GM12878 (cell line): Measurements from ENCODE around the gene BRCA1. TPM values are rescaled to one million over a fixed set of nuclear protein-coding genes. Genes with fewer than 3 reads are reported as not detected.

ENCODE experiments used
- BCL11A ChIP-seq: IDR thresholded peaks from 2 replicates; pipeline ENCODE4 v1.6.1; 2011; ENCODE audit warnings: low read depth, low read length
- CHD2 ChIP-seq: IDR thresholded peaks from 2 replicates; pipeline ENCODE4 v1.6.1; 2011; ENCODE audit warnings: low read depth, low read length, improper control_type of control experiment, borderline replicate concordance
- EGR1 ChIP-seq, 2 experiments: IDR thresholded peaks; 1 replicate in 1 of 2; 2 replicates in 1 of 2; pipeline ENCODE4 v1.6.1; 2011 to 2012; ENCODE audit warnings: low read depth in 2 of 2, low read length in 2 of 2, borderline replicate concordance in 1 of 2, mild to moderate bottlenecking in 1 of 2, moderate library complexity in 1 of 2
- EP300 ChIP-seq, 2 experiments: fragments of 150-350 bp in 1 of 2; IDR thresholded peaks; 2 replicates each; pipeline ENCODE4 v1.6.1; 2011 to 2012; ENCODE audit warnings: low read depth in 2 of 2, low read length in 2 of 2, borderline replicate concordance in 1 of 2, improper control_type of control experiment in 1 of 2, inconsistent platforms in 1 of 2; ENCODE audit not compliant: control insufficient read depth in 1 of 2
- FOXM1 ChIP-seq: IDR thresholded peaks from 2 replicates; pipeline ENCODE4 v1.6.1; 2012; ENCODE audit warnings: low read depth, mild to moderate bottlenecking, inconsistent platforms, low read length, moderate library complexity
- JUND ChIP-seq: IDR thresholded peaks from 2 replicates; pipeline ENCODE4 v1.6.1; 2012; ENCODE audit warnings: low read depth, mild to moderate bottlenecking, low read length, improper control_type of control experiment, moderate library complexity
- LARP7 ChIP-seq: fragments of 450-650 bp; IDR thresholded peaks from 2 replicates; pipeline ENCODE4 v1.6.1; 2017; ENCODE audit warnings: mild to moderate bottlenecking
- MEF2B ChIP-seq: fragments of 450-650 bp; IDR thresholded peaks from 2 replicates; pipeline ENCODE4 v1.6.1; 2018; ENCODE audit warnings: mild to moderate bottlenecking, moderate library complexity; ENCODE audit not compliant: partially characterized antibody, poor library complexity, severe bottlenecking
- MYC ChIP-seq: IDR thresholded peaks from 2 replicates; pipeline ENCODE4 v1.6.1; 2011; ENCODE audit warnings: mild to moderate bottlenecking, low read length, moderate library complexity, inconsistent platforms; ENCODE audit not compliant: insufficient read depth, insufficient replicate concordance, insufficient read length, severe bottlenecking
- NFIC ChIP-seq: IDR thresholded peaks from 2 replicates; pipeline ENCODE4 v1.6.1; 2012; ENCODE audit warnings: low read depth, mild to moderate bottlenecking, inconsistent platforms, low read length, moderate library complexity
- NFYA ChIP-seq: IDR thresholded peaks from 2 replicates; pipeline ENCODE4 v1.6.1; 2011; ENCODE audit warnings: low read depth, mild to moderate bottlenecking, low read length, improper control_type of control experiment, borderline replicate concordance
- NR2C2 ChIP-seq: IDR thresholded peaks from 2 replicates; pipeline ENCODE4 v1.6.1; 2011; ENCODE audit warnings: borderline replicate concordance, low read depth; ENCODE audit not compliant: control insufficient read depth, insufficient read length
- RAD51 ChIP-seq: fragments of 450-650 bp; IDR thresholded peaks from 2 replicates; pipeline ENCODE4 v1.6.1; 2016; ENCODE audit warnings: moderate library complexity, mild to moderate bottlenecking, inconsistent platforms
- SP1 ChIP-seq: IDR thresholded peaks from one replicate; pipeline ENCODE4 v1.6.1; 2011; ENCODE audit warnings: low read depth, low read length
- SREBF2 ChIP-seq: IDR thresholded peaks from 2 replicates; pipeline ENCODE4 v1.6.1; 2012; ENCODE audit warnings: mild to moderate bottlenecking, low read length
- TBL1XR1 ChIP-seq: IDR thresholded peaks from 2 replicates; pipeline ENCODE4 v1.6.1; 2012; ENCODE audit warnings: low read depth, low read length, improper control_type of control experiment
- TCF12 ChIP-seq: IDR thresholded peaks from 2 replicates; pipeline ENCODE4 v1.6.1; 2011; ENCODE audit warnings: low read depth, mild to moderate bottlenecking, low read length
- ZNF622 ChIP-seq: fragments of 450-650 bp; IDR thresholded peaks from 2 replicates; pipeline ENCODE4 v1.6.1; 2017; ENCODE audit warnings: mild to moderate bottlenecking, inconsistent platforms
- polyA plus RNA-seq, 11 experiments: library from polyadenylated mRNA; depleted of rRNA in 4 of 11; unstranded in 6 of 11; stranded (reverse) in 5 of 11; fragments of >200 nt; fragmentation: Nextera tagmentation in 4 of 11; fragmentation: Illumina TruSeq in 1 of 11; extraction: Ambion mirVana in 4 of 11; extraction: Trizol in 1 of 11; gene quantifications; 1 replicate in 1 of 11; 2 replicates in 10 of 11; pipeline versions ENCODE4 v1.2.1 to v1.2.3, GENCODE V29; 2011 to 2016; ENCODE audit warnings: inconsistent platforms in 2 of 11, missing spikeins in 2 of 11, low read depth in 1 of 11
- total RNA-seq, 4 experiments: library from RNA; depleted of rRNA in 3 of 4; stranded (reverse); fragments of >200 nt in 3 of 4; fragmentation: Illumina TruSeq in 1 of 4; extraction: Trizol in 1 of 4; gene quantifications; 2 replicates each; pipeline versions ENCODE4 v1.2.1 to v1.2.3, GENCODE V29; 2013 to 2021
- TF ChIP-seq, protein P1 (sequence below): fragments of 450-650 bp; IDR thresholded peaks from 2 replicates; pipeline ENCODE4 v1.6.1; 2016; ENCODE audit warnings: mild to moderate bottlenecking
- TF ChIP-seq, protein P2 (sequence below): fragments of 450-650 bp; formaldehyde crosslinking; IDR thresholded peaks from 2 replicates; pipeline ENCODE4 v1.4.0; 2022; ENCODE audit warnings: mild to moderate bottlenecking, moderate library complexity
- TF ChIP-seq, protein P3 (sequence below): fragments of 450-650 bp; IDR thresholded peaks from 2 replicates; pipeline ENCODE4 v1.6.1; 2018; ENCODE audit warnings: mild to moderate bottlenecking, low read depth, moderate library complexity; ENCODE audit not compliant: partially characterized antibody

Gene BRCA1
- total and polyA plus RNA-seq, 10 of the 15 experiments (the other 5 are each of a cell fraction or from before 2014, with no cell fraction given), result 16.8 to 71.2 (median 44.2) TPM

DNA sequence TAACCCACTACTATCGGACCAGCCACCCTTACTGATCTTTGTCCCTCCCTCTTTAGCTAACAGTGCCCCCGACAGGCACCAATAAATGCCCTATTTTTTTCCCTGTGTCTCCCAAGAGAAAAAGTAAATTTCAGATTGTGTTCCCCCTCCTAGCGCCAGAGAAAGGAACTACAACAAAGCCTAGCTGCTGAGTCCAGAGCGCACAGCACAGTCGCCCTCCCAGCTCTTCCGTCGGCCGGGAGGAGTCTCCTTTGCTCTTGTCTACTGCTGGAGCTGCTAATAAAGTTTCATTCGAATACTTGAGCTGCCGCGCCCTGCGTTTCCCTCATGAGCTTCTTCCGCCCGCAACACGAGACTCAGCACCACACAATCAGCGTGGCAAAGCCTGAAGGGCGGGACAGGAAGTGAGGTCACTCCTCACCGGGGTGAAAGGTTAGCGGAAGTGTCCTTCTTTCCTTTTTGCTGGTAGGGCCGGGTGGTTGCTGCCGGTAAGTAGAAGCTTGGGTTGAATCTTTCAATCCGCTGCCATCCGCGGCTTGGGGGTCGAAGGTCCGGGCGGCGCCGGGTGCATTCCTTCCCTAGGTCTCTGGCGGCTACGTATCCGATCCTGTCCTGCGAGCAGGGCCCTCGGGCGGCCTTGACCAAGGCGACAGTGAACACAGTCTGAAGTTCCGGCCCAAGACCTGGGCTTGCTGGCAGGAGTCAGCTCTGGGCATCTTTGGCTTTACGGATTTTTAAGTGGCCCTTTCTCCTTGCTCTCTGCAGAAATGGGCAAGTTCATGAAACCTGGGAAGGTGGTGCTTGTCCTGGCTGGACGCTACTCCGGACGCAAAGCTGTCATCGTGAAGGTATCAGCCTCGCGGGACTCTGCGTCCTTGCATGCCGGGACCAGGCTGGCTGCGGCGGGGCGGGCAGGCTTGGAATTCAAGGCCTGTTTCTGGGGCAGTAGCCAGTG lies 126.9 kb downstream of the BRCA1 start, which contains the start of gene RPL27 (continued):
- TF ChIP-seq, protein P1, sequence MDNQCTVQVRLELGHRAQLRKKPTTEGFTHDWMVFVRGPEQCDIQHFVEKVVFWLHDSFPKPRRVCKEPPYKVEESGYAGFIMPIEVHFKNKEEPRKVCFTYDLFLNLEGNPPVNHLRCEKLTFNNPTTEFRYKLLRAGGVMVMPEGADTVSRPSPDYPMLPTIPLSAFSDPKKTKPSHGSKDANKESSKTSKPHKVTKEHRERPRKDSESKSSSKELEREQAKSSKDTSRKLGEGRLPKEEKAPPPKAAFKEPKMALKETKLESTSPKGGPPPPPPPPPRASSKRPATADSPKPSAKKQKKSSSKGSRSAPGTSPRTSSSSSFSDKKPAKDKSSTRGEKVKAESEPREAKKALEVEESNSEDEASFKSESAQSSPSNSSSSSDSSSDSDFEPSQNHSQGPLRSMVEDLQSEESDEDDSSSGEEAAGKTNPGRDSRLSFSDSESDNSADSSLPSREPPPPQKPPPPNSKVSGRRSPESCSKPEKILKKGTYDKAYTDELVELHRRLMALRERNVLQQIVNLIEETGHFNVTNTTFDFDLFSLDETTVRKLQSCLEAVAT, result peak; percentile 92
- TF ChIP-seq, protein P2, sequence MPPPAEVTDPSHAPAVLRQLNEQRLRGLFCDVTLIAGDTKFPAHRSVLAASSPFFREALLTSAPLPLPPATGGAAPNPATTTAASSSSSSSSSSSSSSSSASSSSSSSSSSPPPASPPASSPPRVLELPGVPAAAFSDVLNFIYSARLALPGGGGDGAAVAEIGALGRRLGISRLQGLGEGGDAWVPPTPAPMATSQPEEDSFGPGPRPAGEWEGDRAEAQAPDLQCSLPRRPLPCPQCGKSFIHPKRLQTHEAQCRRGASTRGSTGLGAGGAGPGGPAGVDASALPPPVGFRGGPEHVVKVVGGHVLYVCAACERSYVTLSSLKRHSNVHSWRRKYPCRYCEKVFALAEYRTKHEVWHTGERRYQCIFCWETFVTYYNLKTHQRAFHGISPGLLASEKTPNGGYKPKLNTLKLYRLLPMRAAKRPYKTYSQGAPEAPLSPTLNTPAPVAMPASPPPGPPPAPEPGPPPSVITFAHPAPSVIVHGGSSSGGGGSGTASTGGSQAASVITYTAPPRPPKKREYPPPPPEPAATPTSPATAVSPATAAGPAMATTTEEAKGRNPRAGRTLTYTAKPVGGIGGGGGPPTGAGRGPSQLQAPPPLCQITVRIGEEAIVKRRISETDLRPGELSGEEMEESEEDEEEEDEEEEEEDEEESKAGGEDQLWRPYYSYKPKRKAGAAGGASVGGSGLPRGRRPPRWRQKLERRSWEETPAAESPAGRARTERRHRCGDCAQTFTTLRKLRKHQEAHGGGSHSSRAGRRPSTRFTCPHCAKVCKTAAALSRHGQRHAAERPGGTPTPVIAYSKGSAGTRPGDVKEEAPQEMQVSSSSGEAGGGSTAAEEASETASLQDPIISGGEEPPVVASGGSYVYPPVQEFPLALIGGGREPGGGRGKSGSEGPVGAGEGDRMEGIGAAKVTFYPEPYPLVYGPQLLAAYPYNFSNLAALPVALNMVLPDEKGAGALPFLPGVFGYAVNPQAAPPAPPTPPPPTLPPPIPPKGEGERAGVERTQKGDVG (CRISPR knock-in tag), result no peak
- no peak for TF ChIP-seq NFYA
- peak; percentile 8 to 29; a peak in 1 of 3 replicates for TF ChIP-seq EGR1 (IDR thresholded peaks at IDR 0.05; ENCODE audit: borderline replicate concordance in 1 of 2, low read depth in 2 of 2, low read length in 2 of 2)
- TF ChIP-seq EP300 (IDR thresholded peaks at IDR 0.05; ENCODE audit: borderline replicate concordance in 1 of 2, control insufficient read depth in 1 of 2, low read depth in 2 of 2, low read length in 2 of 2), result peak in 1 of 2 experiments; percentile 73; a peak in 2 of 4 replicates
- peak; percentile 91 for TF ChIP-seq CHD2
- TF ChIP-seq NR2C2, result peak; percentile 80
- TF ChIP-seq ZNF622, result no peak
- peak; percentile 85 for TF ChIP-seq RAD51
- TF ChIP-seq MEF2B, result peak; percentile 83
- no peak; the same call in 1 of the 2 replicates for TF ChIP-seq SREBF2
- TF ChIP-seq LARP7, result peak; percentile 79
- peak; percentile 63; the same call in 1 of the 2 replicates for TF ChIP-seq FOXM1
- TF ChIP-seq MYC, result peak; percentile 94
- TF ChIP-seq SP1, result peak; percentile 66
- peak; percentile 83; the same call in 1 of the 2 replicates for TF ChIP-seq TBL1XR1
- TF ChIP-seq NFIC, result peak; percentile 42; the same call in 1 of the 2 replicates
- no peak for TF ChIP-seq BCL11A
- TF ChIP-seq, protein P3, sequence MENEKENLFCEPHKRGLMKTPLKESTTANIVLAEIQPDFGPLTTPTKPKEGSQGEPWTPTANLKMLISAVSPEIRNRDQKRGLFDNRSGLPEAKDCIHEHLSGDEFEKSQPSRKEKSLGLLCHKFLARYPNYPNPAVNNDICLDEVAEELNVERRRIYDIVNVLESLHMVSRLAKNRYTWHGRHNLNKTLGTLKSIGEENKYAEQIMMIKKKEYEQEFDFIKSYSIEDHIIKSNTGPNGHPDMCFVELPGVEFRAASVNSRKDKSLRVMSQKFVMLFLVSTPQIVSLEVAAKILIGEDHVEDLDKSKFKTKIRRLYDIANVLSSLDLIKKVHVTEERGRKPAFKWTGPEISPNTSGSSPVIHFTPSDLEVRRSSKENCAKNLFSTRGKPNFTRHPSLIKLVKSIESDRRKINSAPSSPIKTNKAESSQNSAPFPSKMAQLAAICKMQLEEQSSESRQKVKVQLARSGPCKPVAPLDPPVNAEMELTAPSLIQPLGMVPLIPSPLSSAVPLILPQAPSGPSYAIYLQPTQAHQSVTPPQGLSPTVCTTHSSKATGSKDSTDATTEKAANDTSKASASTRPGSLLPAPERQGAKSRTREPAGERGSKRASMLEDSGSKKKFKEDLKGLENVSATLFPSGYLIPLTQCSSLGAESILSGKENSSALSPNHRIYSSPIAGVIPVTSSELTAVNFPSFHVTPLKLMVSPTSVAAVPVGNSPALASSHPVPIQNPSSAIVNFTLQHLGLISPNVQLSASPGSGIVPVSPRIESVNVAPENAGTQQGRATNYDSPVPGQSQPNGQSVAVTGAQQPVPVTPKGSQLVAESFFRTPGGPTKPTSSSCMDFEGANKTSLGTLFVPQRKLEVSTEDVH, result peak; percentile 94
- peak; percentile 53; the same call in 1 of the 2 replicates for TF ChIP-seq TCF12
- no peak for TF ChIP-seq JUND
